ENCODE measurements around the gene ZBED4.

The ZBED4 gene

DNA sequence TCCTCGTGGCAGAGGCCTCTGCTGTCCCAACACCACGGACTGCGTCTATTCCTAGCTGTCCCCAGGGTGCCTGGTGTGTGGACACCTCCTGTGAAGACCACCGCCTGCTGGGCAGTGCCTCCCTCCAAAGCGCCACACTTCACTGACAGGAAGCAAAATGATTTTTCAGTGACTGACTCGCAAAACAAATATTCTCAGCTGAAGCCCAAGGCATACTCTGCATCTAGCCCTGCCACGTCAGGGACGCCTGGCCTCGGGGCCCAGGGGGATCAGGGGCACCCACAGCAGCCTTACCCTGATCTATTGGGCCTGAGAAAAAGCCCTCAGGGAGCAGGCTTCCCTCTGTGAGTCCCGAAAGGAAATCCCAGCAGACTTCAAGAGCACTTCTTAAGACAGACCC, 28.2 kb upstream of the ZBED4 start:
- H4K20me1 ChIP-seq (ENCODE audit: insufficient read depth, low read length), result peaks cover 52% of the 10 kb centered on the region
- no peak overlapping the region for H2AFZ ChIP-seq (ENCODE audit: low read length)
- peak overlapping the region; percentile 97; the same call in 1 of the 2 replicates for H3K4me3 ChIP-seq (ENCODE audit: low read length)
- H3K9me3 ChIP-seq (replicated peaks; ENCODE audit: insufficient read depth, low read length), result no peaks in the 10 kb centered on the region
- peaks cover 65% of the 10 kb centered on the region for H3K79me2 ChIP-seq (ENCODE audit: low read length)
- H3K4me2 ChIP-seq (ENCODE audit: low read depth, low read length), result peak overlapping the region; percentile 99; the same call in 1 of the 2 replicates
- DNase-seq, result no peak
- peaks cover 7% of the 10 kb centered on the region; the same call in 1 of the 2 replicates for H3K4me1 ChIP-seq (ENCODE audit: low read length)
- H3K9me2 ChIP-seq (replicated peaks; ENCODE audit: insufficient read depth, low read length), result no peaks in the 10 kb centered on the region
- no peak overlapping the region for H3K9ac ChIP-seq (ENCODE audit: low read length)
- TF ChIP-seq EZH2phosphoT487 (IDR thresholded peaks at IDR 0.05; ENCODE audit: low read length) (no peak), EZH2 (optimal IDR thresholded peaks at IDR 0.05; ENCODE audit: low read depth, low read length) (no peak)
- TF ChIP-seq, protein P1, sequence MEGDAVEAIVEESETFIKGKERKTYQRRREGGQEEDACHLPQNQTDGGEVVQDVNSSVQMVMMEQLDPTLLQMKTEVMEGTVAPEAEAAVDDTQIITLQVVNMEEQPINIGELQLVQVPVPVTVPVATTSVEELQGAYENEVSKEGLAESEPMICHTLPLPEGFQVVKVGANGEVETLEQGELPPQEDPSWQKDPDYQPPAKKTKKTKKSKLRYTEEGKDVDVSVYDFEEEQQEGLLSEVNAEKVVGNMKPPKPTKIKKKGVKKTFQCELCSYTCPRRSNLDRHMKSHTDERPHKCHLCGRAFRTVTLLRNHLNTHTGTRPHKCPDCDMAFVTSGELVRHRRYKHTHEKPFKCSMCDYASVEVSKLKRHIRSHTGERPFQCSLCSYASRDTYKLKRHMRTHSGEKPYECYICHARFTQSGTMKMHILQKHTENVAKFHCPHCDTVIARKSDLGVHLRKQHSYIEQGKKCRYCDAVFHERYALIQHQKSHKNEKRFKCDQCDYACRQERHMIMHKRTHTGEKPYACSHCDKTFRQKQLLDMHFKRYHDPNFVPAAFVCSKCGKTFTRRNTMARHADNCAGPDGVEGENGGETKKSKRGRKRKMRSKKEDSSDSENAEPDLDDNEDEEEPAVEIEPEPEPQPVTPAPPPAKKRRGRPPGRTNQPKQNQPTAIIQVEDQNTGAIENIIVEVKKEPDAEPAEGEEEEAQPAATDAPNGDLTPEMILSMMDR (IDR thresholded peaks at IDR 0.05; ENCODE audit: low read length), result no peak
- H3K27ac ChIP-seq (ENCODE audit: low read length), result no peak overlapping the region
- no peaks in the 10 kb centered on the region for H3K27me3 ChIP-seq (replicated peaks; ENCODE audit: insufficient read depth, low read length)
- peaks cover 11% of the 10 kb centered on the region for H3K36me3 ChIP-seq (replicated peaks; ENCODE audit: insufficient read depth, low read length)
- no peaks in the 10 kb centered on the region for H3F3A ChIP-seq (ENCODE audit: insufficient read depth, low read length)

DNA sequence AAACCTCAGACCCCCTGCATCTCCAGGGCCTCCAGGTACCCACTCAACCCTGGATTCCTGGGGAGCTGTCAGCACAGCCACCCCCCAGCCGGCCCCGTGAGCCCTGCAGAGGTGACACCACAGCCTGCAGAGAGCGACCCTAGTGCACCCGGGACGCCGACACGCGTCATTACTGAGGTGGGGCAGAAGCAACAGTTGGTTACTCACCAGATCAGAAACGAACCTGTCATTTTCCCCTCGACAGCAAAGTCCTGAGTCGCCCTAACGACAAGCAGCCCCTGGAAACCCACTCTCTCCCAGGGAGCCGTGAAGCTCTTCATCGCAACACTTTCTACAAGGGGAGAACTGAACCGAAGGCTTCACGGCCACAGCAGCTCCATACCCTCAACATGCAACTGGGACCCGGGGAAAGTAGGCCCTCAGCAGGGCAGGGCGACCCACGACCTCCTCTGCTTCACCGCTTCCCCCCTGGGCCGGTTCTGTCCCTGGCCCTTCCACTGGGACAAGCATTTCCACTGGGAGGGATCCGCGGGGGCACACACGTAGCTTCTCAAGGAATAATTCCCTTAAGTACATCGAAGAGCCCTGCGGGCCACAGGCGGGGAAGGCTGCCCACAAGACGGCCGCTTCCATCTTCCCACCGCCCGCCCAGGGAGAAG, 27.6 kb upstream of the ZBED4 start:
- 0 out of 2 replicates have a peak overlapping the region, but pooled peaks have one; percentile 8 for H3K27ac ChIP-seq (ENCODE audit: low read length)

DNA sequence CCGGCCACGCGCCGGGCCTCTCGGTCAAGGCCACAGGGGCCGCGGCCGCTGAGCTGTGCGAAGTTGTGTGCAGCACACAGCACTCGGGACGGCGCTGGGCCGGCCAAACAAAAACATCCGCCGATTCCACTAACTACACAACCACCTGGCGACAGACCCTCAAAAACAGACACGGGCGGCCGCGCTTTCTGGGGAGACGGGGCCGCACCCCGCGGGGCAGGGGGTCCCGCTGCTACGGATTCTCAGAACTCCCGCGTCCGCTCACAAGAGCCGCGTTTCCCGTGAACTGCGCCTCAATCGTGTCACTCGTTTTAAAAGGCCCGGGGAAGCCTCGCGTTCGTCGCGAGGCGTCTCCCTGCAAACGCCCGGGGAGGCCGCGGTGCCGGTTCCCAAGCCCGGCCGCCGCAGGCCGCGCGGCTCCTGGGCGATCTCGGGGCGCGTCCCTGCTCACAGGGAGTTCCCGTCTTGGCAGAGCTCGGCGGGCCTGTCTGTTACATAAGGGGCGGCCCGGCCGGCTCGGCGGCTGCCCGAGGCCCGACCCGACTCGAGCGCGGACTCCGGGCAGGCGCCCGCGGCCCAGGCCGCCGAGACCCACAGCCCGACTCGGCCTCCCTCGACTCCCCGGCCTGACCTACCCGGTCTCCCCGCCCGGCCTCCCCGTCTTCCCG, 26.9 kb upstream of the ZBED4 start:
- no peak overlapping the region for H2AFZ ChIP-seq (ENCODE audit: low read length)
- H3K4me2 ChIP-seq (ENCODE audit: low read depth, low read length), result peak overlapping the region; percentile 99
- H3K79me2 ChIP-seq (ENCODE audit: low read length), result peaks cover 52% of the 10 kb centered on the region
- H3K4me1 ChIP-seq (ENCODE audit: low read length), result peaks cover 7% of the 10 kb centered on the region; the same call in 1 of the 2 replicates
- peak overlapping the region; percentile 97 for H3K4me3 ChIP-seq (ENCODE audit: low read length)
- TF ChIP-seq EZH2 (optimal IDR thresholded peaks at IDR 0.05; ENCODE audit: low read depth, low read length) (no peak), EZH2phosphoT487 (IDR thresholded peaks at IDR 0.05; ENCODE audit: low read length) (no peak)
- TF ChIP-seq, protein P1 (IDR thresholded peaks at IDR 0.05; ENCODE audit: low read length), result no peak
- H4K20me1 ChIP-seq (ENCODE audit: insufficient read depth, low read length), result peaks cover 40% of the 10 kb centered on the region
- no peaks in the 10 kb centered on the region for H3F3A ChIP-seq (ENCODE audit: insufficient read depth, low read length)
- H3K27me3 ChIP-seq (replicated peaks; ENCODE audit: insufficient read depth, low read length), result no peaks in the 10 kb centered on the region
- peak; percentile 40 for DNase-seq
- H3K9ac ChIP-seq (ENCODE audit: low read length), result peak overlapping the region; percentile 91
- H3K9me2 ChIP-seq (replicated peaks; ENCODE audit: insufficient read depth, low read length), result no peaks in the 10 kb centered on the region
- H3K9me3 ChIP-seq (replicated peaks; ENCODE audit: insufficient read depth, low read length), result no peaks in the 10 kb centered on the region
- peaks cover 5% of the 10 kb centered on the region for H3K36me3 ChIP-seq (replicated peaks; ENCODE audit: insufficient read depth, low read length)
- H3K27ac ChIP-seq (ENCODE audit: low read length), result no peak overlapping the region

More for the DNA sequence above, 27.6 kb upstream of the ZBED4 start:
- peak overlapping the region; percentile 99 for H3K4me2 ChIP-seq (ENCODE audit: low read depth, low read length)
- DNase-seq, result peak; percentile 26
- H3K4me1 ChIP-seq (ENCODE audit: low read length), result peaks cover 7% of the 10 kb centered on the region; the same call in 1 of the 2 replicates
- no peaks in the 10 kb centered on the region for H3K27me3 ChIP-seq (replicated peaks; ENCODE audit: insufficient read depth, low read length)
- TF ChIP-seq EZH2 (optimal IDR thresholded peaks at IDR 0.05; ENCODE audit: low read depth, low read length), result no peak
- no peak for TF ChIP-seq EZH2phosphoT487 (IDR thresholded peaks at IDR 0.05; ENCODE audit: low read length)
- TF ChIP-seq, protein P1 (IDR thresholded peaks at IDR 0.05; ENCODE audit: low read length), result no peak
- no peak overlapping the region for H2AFZ ChIP-seq (ENCODE audit: low read length)
- H3K9me3 ChIP-seq (replicated peaks; ENCODE audit: insufficient read depth, low read length), result no peaks in the 10 kb centered on the region
- no peaks in the 10 kb centered on the region for H3F3A ChIP-seq (ENCODE audit: insufficient read depth, low read length)
- H3K4me3 ChIP-seq (ENCODE audit: low read length), result peak overlapping the region; percentile 97
- peaks cover 46% of the 10 kb centered on the region for H4K20me1 ChIP-seq (ENCODE audit: insufficient read depth, low read length)
- H3K9me2 ChIP-seq (replicated peaks; ENCODE audit: insufficient read depth, low read length), result no peaks in the 10 kb centered on the region
- H3K79me2 ChIP-seq (ENCODE audit: low read length), result peaks cover 59% of the 10 kb centered on the region
- H3K9ac ChIP-seq (ENCODE audit: low read length), result peak overlapping the region; percentile 91
- H3K36me3 ChIP-seq (replicated peaks; ENCODE audit: insufficient read depth, low read length), result peaks cover 11% of the 10 kb centered on the region
